Osteoblast (primary cell): ENCODE data around the gene SLC24A4. TPM values are rescaled to one million over a fixed set of nuclear protein-coding genes. Genes with fewer than 3 reads are reported as not detected.

Experiments
- DNase-seq: peaks from one replicate; pipeline ENCODE4 v3.0.0; 2011; ENCODE audit warnings: low spot score, mixed read lengths; ENCODE audit not compliant: insufficient read length; ENCODE audit errors: missing footprints
- H2AFZ ChIP-seq: 2 replicates; pipeline ENCODE4 v1.6.0; 2011; ENCODE audit warnings: mild to moderate bottlenecking, low read length
- H3K27ac ChIP-seq: 2 replicates; pipeline ENCODE4 v1.5.1; 2011; ENCODE audit warnings: mild to moderate bottlenecking, low read depth, low read length, moderate library complexity
- H3K27me3 ChIP-seq: 2 replicates; pipeline ENCODE4 v1.6.0; 2012; ENCODE audit warnings: mild to moderate bottlenecking, control low read depth, inconsistent platforms, low read length, moderate library complexity; ENCODE audit not compliant: insufficient read depth
- H3K36me3 ChIP-seq: 2 replicates; pipeline ENCODE4 v1.5.1; 2011; ENCODE audit warnings: mild to moderate bottlenecking, low read length, control low read depth, moderate library complexity; ENCODE audit not compliant: insufficient read depth
- H3K4me1 ChIP-seq: 2 replicates; pipeline ENCODE4 v1.5.1; 2011; ENCODE audit warnings: mild to moderate bottlenecking, low read length, control low read depth, moderate library complexity; ENCODE audit not compliant: insufficient read depth
- H3K4me2 ChIP-seq: 2 replicates; pipeline ENCODE4 v1.6.0; 2011; ENCODE audit warnings: mild to moderate bottlenecking, low read length; ENCODE audit not compliant: insufficient read depth
- H3K4me3 ChIP-seq: fragments of 200-600 bp; sonication (generic); 3 replicates; pipeline ENCODE4 v1.5.1; 2012; ENCODE audit warnings: mild to moderate bottlenecking, low read length, inconsistent platforms; ENCODE audit not compliant: insufficient read depth
- H3K79me2 ChIP-seq: 2 replicates; pipeline ENCODE4 v1.6.0; 2012; ENCODE audit warnings: mild to moderate bottlenecking, low read length, control low read depth, inconsistent platforms; ENCODE audit not compliant: insufficient read depth
- H3K9me3 ChIP-seq: 2 replicates; pipeline ENCODE4 v1.5.1; 2011; ENCODE audit warnings: low read depth, low read length, control low read depth
- H4K20me1 ChIP-seq: 2 replicates; pipeline ENCODE4 v1.6.0; 2012; ENCODE audit warnings: mild to moderate bottlenecking, low read length, control low read depth; ENCODE audit not compliant: insufficient read depth
- CTCF ChIP-seq: IDR thresholded peaks from 2 replicates; pipeline ENCODE4 v1.5.1; 2011; ENCODE audit warnings: mild to moderate bottlenecking, low read depth, low read length, moderate library complexity; ENCODE audit errors: extremely low read depth
- total RNA-seq: library from RNA; depleted of rRNA; stranded (reverse); fragments of >200 nt; gene quantifications from 2 replicates; pipeline ENCODE4 v1.2.3, GENCODE V29; 2012

The SLC24A4 gene
- total RNA-seq, result under 0.01 TPM in 1 of 2 replicates, not detected in the other

- Histone ChIP-seq H3K4me3 (no peak within 1 kb of the TSS), H3K27ac (no peak within 1 kb of the TSS), H3K4me1 (no peaks in the 10 kb centered on the region), H3K27me3 (peaks cover 70% of the 10 kb centered on the region), H4K20me1 (no peaks in the 10 kb centered on the region), H2AFZ (no peak within 1 kb of the TSS), H3K4me2 (no peak within 1 kb of the TSS), H3K9me3 (no peaks in the 10 kb centered on the region), H3K36me3 (no peaks in the 10 kb centered on the region), H3K79me2 (no peaks in the 10 kb centered on the region)
- TF ChIP-seq CTCF, result no peak
- DNase-seq, result no peak
Measured at GRCh38 chr14:92323011-92323915, at the start of gene SLC24A4. Gene SLC24A4 (plus strand): TSS chr14:92323165. CDS start chr14:92323831, 666 bp downstream.

GRCh38 chr14:92273166-92273565, 49.8 kb upstream of the SLC24A4 start:
- H3K27me3 ChIP-seq, result peaks cover 9% of the 10 kb centered on the region
- H3K4me3 ChIP-seq, result no peak overlapping the region
- H3K79me2 ChIP-seq, result no peaks in the 10 kb centered on the region
- TF ChIP-seq CTCF, result no peak
- H3K4me2 ChIP-seq, result no peak overlapping the region
- H3K36me3 ChIP-seq, result no peaks in the 10 kb centered on the region
- no peak for DNase-seq
- no peak overlapping the region for H3K27ac ChIP-seq
- no peak overlapping the region for H2AFZ ChIP-seq
- no peaks in the 10 kb centered on the region for H3K4me1 ChIP-seq
- H3K9me3 ChIP-seq, result no peaks in the 10 kb centered on the region
- H4K20me1 ChIP-seq, result no peaks in the 10 kb centered on the region

GRCh38 chr14:92274055-92274454, 48.9 kb upstream of the SLC24A4 start:
- no peak overlapping the region for H3K4me2 ChIP-seq
- TF ChIP-seq CTCF, result no peak
- H3K36me3 ChIP-seq, result no peaks in the 10 kb centered on the region
- H3K4me3 ChIP-seq, result no peak overlapping the region
- no peaks in the 10 kb centered on the region for H3K4me1 ChIP-seq
- no peaks in the 10 kb centered on the region for H3K79me2 ChIP-seq
- no peaks in the 10 kb centered on the region for H4K20me1 ChIP-seq
- H3K9me3 ChIP-seq, result no peaks in the 10 kb centered on the region
- H3K27ac ChIP-seq, result no peak overlapping the region
- DNase-seq, result no peak
- H2AFZ ChIP-seq, result no peak overlapping the region
- peaks cover 9% of the 10 kb centered on the region for H3K27me3 ChIP-seq

GRCh38 chr14:92276074-92276473, 46.9 kb upstream of the SLC24A4 start:
- DNase-seq, result no peak
- peaks cover 8% of the 10 kb centered on the region for H3K27me3 ChIP-seq
- H3K9me3 ChIP-seq, result no peaks in the 10 kb centered on the region
- no peak overlapping the region for H2AFZ ChIP-seq
- H3K27ac ChIP-seq, result no peak overlapping the region
- H3K79me2 ChIP-seq, result no peaks in the 10 kb centered on the region
- no peaks in the 10 kb centered on the region for H4K20me1 ChIP-seq
- no peak overlapping the region for H3K4me2 ChIP-seq
- no peaks in the 10 kb centered on the region for H3K4me1 ChIP-seq
- no peak for TF ChIP-seq CTCF
- no peaks in the 10 kb centered on the region for H3K36me3 ChIP-seq
- no peak overlapping the region for H3K4me3 ChIP-seq
